WTC11 (cell line): Measurements from ENCODE around the gene STXBP6. TPM values are rescaled to one million over a fixed set of nuclear protein-coding genes. Genes with fewer than 3 reads are reported as not detected.

ENCODE experiments used
- ATAC-seq: fragments of 200-7000 bp; cut with Tn5 transposase; 2 replicates; pipeline ENCODE4 v1.10.0; 2021; ENCODE audit warnings: mild to moderate bottlenecking, moderate library complexity
- CTCF ChIA-PET: fragments of 300-600 bp; sonication (Branson Sonifier 250); formaldehyde crosslinking; loops from one replicate; lab custom pipeline; 2021; ENCODE audit warnings: antibody characterized with exemption; lab: Charles Lee
- POLR2A ChIA-PET: fragments of 350-600 bp; sonication (Branson Sonifier 250); formaldehyde crosslinking; loops from one replicate; lab custom pipeline; 2021; ENCODE audit warnings: antibody characterized with exemption; lab: Charles Lee
- DNase-seq: peaks from one replicate; pipeline ENCODE4 v3.0.0; 2021; ENCODE audit warnings: low spot score
- H3K27ac Mint-ChIP-seq: 2 replicates; pipeline ENCODE4 v1.8.0; 2021; ENCODE audit warnings: mixed read lengths
- H3K27me3 Mint-ChIP-seq: 2 replicates; pipeline ENCODE4 v1.8.0; 2021; ENCODE audit warnings: low read depth, mild to moderate bottlenecking, moderate library complexity, mixed read lengths
- H3K36me3 Mint-ChIP-seq: 2 replicates; pipeline ENCODE4 v1.8.0; 2021; ENCODE audit warnings: mixed read lengths
- H3K4me1 Mint-ChIP-seq: 2 replicates; pipeline ENCODE4 v1.8.0; 2022; ENCODE audit warnings: mixed read lengths
- H3K4me3 Mint-ChIP-seq: 2 replicates; pipeline ENCODE4 v1.8.0; 2021; ENCODE audit warnings: mild to moderate bottlenecking, moderate library complexity, mixed read lengths
- H3K9me3 Mint-ChIP-seq: 2 replicates; pipeline ENCODE4 v1.8.0; 2021; ENCODE audit warnings: mixed read lengths
- CREB1 ChIP-seq: sonication (generic); formaldehyde crosslinking; IDR thresholded peaks from 2 replicates; pipeline ENCODE4 v1.8.0; 2023; ENCODE audit warnings: mild to moderate bottlenecking, missing genetic modification reagents
- ELF4 ChIP-seq: sonication (generic); formaldehyde crosslinking; IDR thresholded peaks from 2 replicates; pipeline ENCODE4 v1.8.1; 2022; ENCODE audit warnings: low read depth, mild to moderate bottlenecking, moderate library complexity, missing genetic modification reagents
- GTF2I ChIP-seq: fragments of 250-450 bp; sonication (Bioruptor Pico); conservative IDR thresholded peaks from 2 replicates; pipeline ENCODE4 v1.4.0; 2021; ENCODE audit warnings: mild to moderate bottlenecking
- IRF2 ChIP-seq: sonication (generic); formaldehyde crosslinking; IDR thresholded peaks from 2 replicates; pipeline ENCODE4 v1.8.0; 2022; ENCODE audit warnings: low read depth, missing genetic modification reagents, borderline replicate concordance
- JAZF1 ChIP-seq: fragments of 250-450 bp; sonication (Bioruptor Pico); IDR thresholded peaks from 2 replicates; pipeline ENCODE4 v1.9.0; 2021; ENCODE audit warnings: moderate library complexity, mild to moderate bottlenecking, inconsistent platforms
- MXD4 ChIP-seq: fragments of 250-450 bp; sonication (Bioruptor Pico); IDR thresholded peaks from 2 replicates; pipeline ENCODE4 v1.8.0; 2021; ENCODE audit warnings: mild to moderate bottlenecking, moderate library complexity, borderline replicate concordance
- MYBL2 ChIP-seq: sonication (generic); formaldehyde crosslinking; IDR thresholded peaks from 2 replicates; pipeline ENCODE4 v1.8.1; 2023; ENCODE audit warnings: mild to moderate bottlenecking, moderate library complexity, missing genetic modification reagents
- NFYB ChIP-seq: sonication (generic); formaldehyde crosslinking; conservative IDR thresholded peaks from 2 replicates; pipeline ENCODE4 v1.8.0; 2022; ENCODE audit warnings: low read depth, missing genetic modification reagents
- OVOL2 ChIP-seq: fragments of 250-450 bp; sonication (Bioruptor Pico); IDR thresholded peaks from 2 replicates; pipeline ENCODE4 v1.9.0; 2021; ENCODE audit warnings: mild to moderate bottlenecking, borderline replicate concordance
- SMAD3 ChIP-seq: sonication (generic); formaldehyde crosslinking; IDR thresholded peaks from 2 replicates; pipeline ENCODE4 v1.8.0; 2022; ENCODE audit warnings: missing genetic modification reagents, mild to moderate bottlenecking, borderline replicate concordance
- SP1 ChIP-seq: sonication (generic); formaldehyde crosslinking; conservative IDR thresholded peaks from 2 replicates; pipeline ENCODE4 v1.8.1; 2022; ENCODE audit warnings: missing genetic modification reagents
- ZNF121 ChIP-seq: sonication (generic); formaldehyde crosslinking; IDR thresholded peaks from 2 replicates; pipeline ENCODE4 v1.8.0; 2023; ENCODE audit warnings: missing genetic modification reagents
- ZNF138 ChIP-seq: sonication (generic); formaldehyde crosslinking; conservative IDR thresholded peaks from 2 replicates; pipeline ENCODE4 v1.8.1; 2022; ENCODE audit warnings: mild to moderate bottlenecking, moderate library complexity, missing genetic modification reagents
- ZNF263 ChIP-seq: sonication (generic); formaldehyde crosslinking; IDR thresholded peaks from 2 replicates; pipeline ENCODE4 v1.8.1; 2022; ENCODE audit warnings: low read depth, mild to moderate bottlenecking, moderate library complexity, missing genetic modification reagents
- ZNF423 ChIP-seq: fragments of 250-450 bp; sonication (Bioruptor Pico); IDR thresholded peaks from 2 replicates; pipeline ENCODE4 v2.1.2; 2022; ENCODE audit warnings: mild to moderate bottlenecking, moderate library complexity
- total RNA-seq: library from RNA; stranded (reverse); gene quantifications from 3 replicates; pipeline ENCODE4 v1.2.3, GENCODE V29; 2021
- TF ChIP-seq, protein P1 (sequence below): sonication (generic); formaldehyde crosslinking; IDR thresholded peaks from 2 replicates; pipeline ENCODE4 v1.8.1; 2023; ENCODE audit warnings: mild to moderate bottlenecking, missing genetic modification reagents
- TF ChIP-seq, protein P2 (sequence below): fragments of 250-450 bp; sonication (Bioruptor Pico); IDR thresholded peaks from 2 replicates; pipeline ENCODE4 v1.8.0; 2021; ENCODE audit warnings: mild to moderate bottlenecking
- TF ChIP-seq, protein P3 (sequence below): sonication (generic); formaldehyde crosslinking; IDR thresholded peaks from 2 replicates; pipeline ENCODE4 v1.8.0; 2023; ENCODE audit warnings: missing genetic modification reagents, mild to moderate bottlenecking, borderline replicate concordance
- TF ChIP-seq, protein P4 (sequence below): sonication (generic); formaldehyde crosslinking; IDR thresholded peaks from 2 replicates; pipeline ENCODE4 v1.8.0; 2022; ENCODE audit warnings: mild to moderate bottlenecking, missing genetic modification reagents
- TF ChIP-seq, protein P5 (sequence below): sonication (generic); formaldehyde crosslinking; IDR thresholded peaks from 2 replicates; pipeline ENCODE4 v1.8.0; 2022; ENCODE audit warnings: mild to moderate bottlenecking, missing genetic modification reagents
- TF ChIP-seq, protein P6 (sequence below): sonication (generic); formaldehyde crosslinking; conservative IDR thresholded peaks from 2 replicates; pipeline ENCODE4 v1.8.1; 2023; ENCODE audit warnings: mild to moderate bottlenecking, low read depth, missing genetic modification reagents, moderate library complexity

Gene STXBP6
- total RNA-seq, 1 experiment from 2014 or later, result 4.2 TPM

DNA sequence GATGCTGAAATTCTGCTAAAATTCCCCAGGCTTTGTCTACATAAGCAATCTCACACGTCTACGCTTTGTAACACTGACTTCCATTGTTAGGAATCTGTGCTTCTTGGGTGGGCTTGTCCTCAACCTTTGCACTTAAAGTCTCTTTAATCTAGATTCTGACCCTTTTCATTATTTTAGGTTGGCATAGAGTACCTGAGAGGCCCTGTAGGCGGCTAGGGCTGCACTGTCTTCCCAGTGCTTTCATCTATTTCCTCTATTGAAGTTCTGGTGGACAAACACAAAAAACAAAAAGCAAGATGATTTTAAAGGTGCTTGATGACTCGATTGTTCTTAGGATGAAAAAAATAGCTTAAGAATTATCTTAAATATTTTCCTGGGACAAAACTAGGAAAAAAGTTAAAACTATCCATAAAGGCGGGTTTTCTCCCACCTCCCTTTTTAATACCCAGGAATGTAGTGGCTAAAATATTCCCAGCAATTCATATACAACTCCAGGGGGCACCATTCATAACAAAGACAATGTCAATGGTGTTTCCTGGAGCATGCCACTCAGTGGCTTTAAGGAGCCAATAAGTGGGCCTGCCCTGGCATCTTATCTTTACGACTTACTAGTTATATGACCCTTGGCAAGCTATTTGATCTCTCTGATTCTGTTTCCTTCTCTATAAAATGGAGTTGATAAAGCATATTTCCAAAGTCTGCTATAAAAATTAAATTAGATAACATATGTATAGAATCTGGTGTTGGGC, 197.5 kb downstream of the STXBP6 start:
- Mint-ChIP-seq H3K4me1 (peaks cover 38% of the 10 kb centered on the region), H3K4me3 (no peak overlapping the region), H3K36me3 (no peaks in the 10 kb centered on the region), H3K9me3 (no peaks in the 10 kb centered on the region), H3K27ac (no peak overlapping the region), H3K27me3 (no peaks in the 10 kb centered on the region)
- DNase-seq (no peak), ATAC-seq (peak; percentile 70)
- ChIA-PET CTCF (interaction anchor here (1.8 kb wide), 1 partner anchor 46 kb away, joined by 5 read pairs; no protein-coding TSS in a partner anchor), POLR2A (no interaction called here)
- TF ChIP-seq CREB1 (CRISPR knock-in tag), result no peak
- TF ChIP-seq ZNF423 (CRISPR knock-in tag), result no peak
- TF ChIP-seq ZNF263 (CRISPR knock-in tag), result no peak
- no peak for TF ChIP-seq MXD4
- no peak for TF ChIP-seq GTF2I (CRISPR knock-in tag)
- no peak for TF ChIP-seq NFYB (CRISPR knock-in tag)
- TF ChIP-seq IRF2 (CRISPR knock-in tag), result no peak

DNA sequence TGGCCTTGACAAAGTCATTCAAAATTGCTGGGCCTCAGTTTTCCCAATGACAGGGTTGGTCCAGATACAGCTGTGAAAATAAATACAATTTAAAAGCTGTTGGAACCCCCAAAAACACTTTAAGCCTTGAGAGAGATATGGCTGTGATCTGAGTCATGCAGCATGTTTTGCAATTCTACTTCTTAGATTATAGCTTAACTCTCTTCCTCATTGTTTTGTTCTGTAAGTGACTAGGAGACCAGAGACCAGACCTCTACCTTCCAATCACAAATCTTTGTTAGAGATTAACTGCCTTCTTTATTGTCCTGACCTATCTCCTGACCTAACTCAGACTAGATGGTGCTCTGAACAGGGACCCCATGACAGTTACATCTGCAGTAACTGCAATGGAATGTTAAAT, 198.1 kb downstream of the STXBP6 start:
- POLR2A ChIA-PET, result no interaction called here
- Mint-ChIP-seq H3K4me3 (no peak overlapping the region), H3K4me1 (peaks cover 34% of the 10 kb centered on the region), H3K27ac (no peak overlapping the region), H3K9me3 (no peaks in the 10 kb centered on the region), H3K27me3 (no peaks in the 10 kb centered on the region), H3K36me3 (no peaks in the 10 kb centered on the region)
- ATAC-seq (no peak), DNase-seq (no peak)
- CTCF ChIA-PET, result interaction anchor here (1.8 kb wide), 1 partner anchor 46 kb away, joined by 5 read pairs; no protein-coding TSS in a partner anchor
- TF ChIP-seq, protein P1, sequence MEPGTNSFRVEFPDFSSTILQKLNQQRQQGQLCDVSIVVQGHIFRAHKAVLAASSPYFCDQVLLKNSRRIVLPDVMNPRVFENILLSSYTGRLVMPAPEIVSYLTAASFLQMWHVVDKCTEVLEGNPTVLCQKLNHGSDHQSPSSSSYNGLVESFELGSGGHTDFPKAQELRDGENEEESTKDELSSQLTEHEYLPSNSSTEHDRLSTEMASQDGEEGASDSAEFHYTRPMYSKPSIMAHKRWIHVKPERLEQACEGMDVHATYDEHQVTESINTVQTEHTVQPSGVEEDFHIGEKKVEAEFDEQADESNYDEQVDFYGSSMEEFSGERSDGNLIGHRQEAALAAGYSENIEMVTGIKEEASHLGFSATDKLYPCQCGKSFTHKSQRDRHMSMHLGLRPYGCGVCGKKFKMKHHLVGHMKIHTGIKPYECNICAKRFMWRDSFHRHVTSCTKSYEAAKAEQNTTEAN (CRISPR knock-in tag), result no peak
- TF ChIP-seq OVOL2 (CRISPR knock-in tag) (no peak), ZNF138 (CRISPR knock-in tag) (no peak), JAZF1 (CRISPR knock-in tag) (no peak), ZNF121 (no peak), NFYB (CRISPR knock-in tag) (no peak), SP1 (CRISPR knock-in tag) (no peak), ELF4 (CRISPR knock-in tag) (no peak), MYBL2 (CRISPR knock-in tag) (no peak), SMAD3 (no peak)
- TF ChIP-seq, protein P2, sequence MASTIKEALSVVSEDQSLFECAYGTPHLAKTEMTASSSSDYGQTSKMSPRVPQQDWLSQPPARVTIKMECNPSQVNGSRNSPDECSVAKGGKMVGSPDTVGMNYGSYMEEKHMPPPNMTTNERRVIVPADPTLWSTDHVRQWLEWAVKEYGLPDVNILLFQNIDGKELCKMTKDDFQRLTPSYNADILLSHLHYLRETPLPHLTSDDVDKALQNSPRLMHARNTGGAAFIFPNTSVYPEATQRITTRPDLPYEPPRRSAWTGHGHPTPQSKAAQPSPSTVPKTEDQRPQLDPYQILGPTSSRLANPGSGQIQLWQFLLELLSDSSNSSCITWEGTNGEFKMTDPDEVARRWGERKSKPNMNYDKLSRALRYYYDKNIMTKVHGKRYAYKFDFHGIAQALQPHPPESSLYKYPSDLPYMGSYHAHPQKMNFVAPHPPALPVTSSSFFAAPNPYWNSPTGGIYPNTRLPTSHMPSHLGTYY (CRISPR knock-in tag), result no peak
- TF ChIP-seq, protein P3, sequence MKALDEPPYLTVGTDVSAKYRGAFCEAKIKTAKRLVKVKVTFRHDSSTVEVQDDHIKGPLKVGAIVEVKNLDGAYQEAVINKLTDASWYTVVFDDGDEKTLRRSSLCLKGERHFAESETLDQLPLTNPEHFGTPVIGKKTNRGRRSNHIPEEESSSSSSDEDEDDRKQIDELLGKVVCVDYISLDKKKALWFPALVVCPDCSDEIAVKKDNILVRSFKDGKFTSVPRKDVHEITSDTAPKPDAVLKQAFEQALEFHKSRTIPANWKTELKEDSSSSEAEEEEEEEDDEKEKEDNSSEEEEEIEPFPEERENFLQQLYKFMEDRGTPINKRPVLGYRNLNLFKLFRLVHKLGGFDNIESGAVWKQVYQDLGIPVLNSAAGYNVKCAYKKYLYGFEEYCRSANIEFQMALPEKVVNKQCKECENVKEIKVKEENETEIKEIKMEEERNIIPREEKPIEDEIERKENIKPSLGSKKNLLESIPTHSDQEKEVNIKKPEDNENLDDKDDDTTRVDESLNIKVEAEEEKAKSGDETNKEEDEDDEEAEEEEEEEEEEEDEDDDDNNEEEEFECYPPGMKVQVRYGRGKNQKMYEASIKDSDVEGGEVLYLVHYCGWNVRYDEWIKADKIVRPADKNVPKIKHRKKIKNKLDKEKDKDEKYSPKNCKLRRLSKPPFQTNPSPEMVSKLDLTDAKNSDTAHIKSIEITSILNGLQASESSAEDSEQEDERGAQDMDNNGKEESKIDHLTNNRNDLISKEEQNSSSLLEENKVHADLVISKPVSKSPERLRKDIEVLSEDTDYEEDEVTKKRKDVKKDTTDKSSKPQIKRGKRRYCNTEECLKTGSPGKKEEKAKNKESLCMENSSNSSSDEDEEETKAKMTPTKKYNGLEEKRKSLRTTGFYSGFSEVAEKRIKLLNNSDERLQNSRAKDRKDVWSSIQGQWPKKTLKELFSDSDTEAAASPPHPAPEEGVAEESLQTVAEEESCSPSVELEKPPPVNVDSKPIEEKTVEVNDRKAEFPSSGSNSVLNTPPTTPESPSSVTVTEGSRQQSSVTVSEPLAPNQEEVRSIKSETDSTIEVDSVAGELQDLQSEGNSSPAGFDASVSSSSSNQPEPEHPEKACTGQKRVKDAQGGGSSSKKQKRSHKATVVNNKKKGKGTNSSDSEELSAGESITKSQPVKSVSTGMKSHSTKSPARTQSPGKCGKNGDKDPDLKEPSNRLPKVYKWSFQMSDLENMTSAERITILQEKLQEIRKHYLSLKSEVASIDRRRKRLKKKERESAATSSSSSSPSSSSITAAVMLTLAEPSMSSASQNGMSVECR, result no peak
- TF ChIP-seq, protein P4, sequence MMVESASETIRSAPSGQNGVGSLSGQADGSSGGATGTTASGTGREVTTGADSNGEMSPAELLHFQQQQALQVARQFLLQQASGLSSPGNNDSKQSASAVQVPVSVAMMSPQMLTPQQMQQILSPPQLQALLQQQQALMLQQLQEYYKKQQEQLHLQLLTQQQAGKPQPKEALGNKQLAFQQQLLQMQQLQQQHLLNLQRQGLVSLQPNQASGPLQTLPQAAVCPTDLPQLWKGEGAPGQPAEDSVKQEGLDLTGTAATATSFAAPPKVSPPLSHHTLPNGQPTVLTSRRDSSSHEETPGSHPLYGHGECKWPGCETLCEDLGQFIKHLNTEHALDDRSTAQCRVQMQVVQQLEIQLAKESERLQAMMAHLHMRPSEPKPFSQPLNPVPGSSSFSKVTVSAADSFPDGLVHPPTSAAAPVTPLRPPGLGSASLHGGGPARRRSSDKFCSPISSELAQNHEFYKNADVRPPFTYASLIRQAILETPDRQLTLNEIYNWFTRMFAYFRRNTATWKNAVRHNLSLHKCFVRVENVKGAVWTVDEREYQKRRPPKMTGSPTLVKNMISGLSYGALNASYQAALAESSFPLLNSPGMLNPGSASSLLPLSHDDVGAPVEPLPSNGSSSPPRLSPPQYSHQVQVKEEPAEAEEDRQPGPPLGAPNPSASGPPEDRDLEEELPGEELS (CRISPR knock-in tag), result no peak
- TF ChIP-seq, protein P5, sequence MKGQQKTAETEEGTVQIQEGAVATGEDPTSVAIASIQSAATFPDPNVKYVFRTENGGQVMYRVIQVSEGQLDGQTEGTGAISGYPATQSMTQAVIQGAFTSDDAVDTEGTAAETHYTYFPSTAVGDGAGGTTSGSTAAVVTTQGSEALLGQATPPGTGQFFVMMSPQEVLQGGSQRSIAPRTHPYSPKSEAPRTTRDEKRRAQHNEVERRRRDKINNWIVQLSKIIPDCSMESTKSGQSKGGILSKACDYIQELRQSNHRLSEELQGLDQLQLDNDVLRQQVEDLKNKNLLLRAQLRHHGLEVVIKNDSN (CRISPR knock-in tag), result no peak
- TF ChIP-seq, protein P6, sequence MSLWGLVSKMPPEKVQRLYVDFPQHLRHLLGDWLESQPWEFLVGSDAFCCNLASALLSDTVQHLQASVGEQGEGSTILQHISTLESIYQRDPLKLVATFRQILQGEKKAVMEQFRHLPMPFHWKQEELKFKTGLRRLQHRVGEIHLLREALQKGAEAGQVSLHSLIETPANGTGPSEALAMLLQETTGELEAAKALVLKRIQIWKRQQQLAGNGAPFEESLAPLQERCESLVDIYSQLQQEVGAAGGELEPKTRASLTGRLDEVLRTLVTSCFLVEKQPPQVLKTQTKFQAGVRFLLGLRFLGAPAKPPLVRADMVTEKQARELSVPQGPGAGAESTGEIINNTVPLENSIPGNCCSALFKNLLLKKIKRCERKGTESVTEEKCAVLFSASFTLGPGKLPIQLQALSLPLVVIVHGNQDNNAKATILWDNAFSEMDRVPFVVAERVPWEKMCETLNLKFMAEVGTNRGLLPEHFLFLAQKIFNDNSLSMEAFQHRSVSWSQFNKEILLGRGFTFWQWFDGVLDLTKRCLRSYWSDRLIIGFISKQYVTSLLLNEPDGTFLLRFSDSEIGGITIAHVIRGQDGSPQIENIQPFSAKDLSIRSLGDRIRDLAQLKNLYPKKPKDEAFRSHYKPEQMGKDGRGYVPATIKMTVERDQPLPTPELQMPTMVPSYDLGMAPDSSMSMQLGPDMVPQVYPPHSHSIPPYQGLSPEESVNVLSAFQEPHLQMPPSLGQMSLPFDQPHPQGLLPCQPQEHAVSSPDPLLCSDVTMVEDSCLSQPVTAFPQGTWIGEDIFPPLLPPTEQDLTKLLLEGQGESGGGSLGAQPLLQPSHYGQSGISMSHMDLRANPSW (CRISPR knock-in tag), result no peak
